Measurements from ENCODE around the gene MPRIP.

GRCh38 chr17:17173921-17174320 is 131.7 kb downstream of the MPRIP start:
- TF ChIP-seq CTCF (IDR thresholded peaks at IDR 0.05; ENCODE audit: borderline replicate concordance, extremely low read depth, low read length, poor library complexity, severe bottlenecking) (no peak), EZH2 (IDR thresholded peaks at IDR 0.05; ENCODE audit: borderline replicate concordance, low read depth, low read length, severe bottlenecking) (no peak)

All from DND-41 (cell line).